Measurements from ENCODE around the gene MACROD2.

The MACROD2 gene

GRCh38 chr20:15222502-15223330, 1227.4 kb downstream of the MACROD2 start:
- Mint-ChIP-seq H3K4me3 (no peak overlapping the region), H3K9me3 (peaks cover 10% of the 10 kb centered on the region), H3K4me1 (no peaks in the 10 kb centered on the region), H3K27me3 (no peaks in the 10 kb centered on the region), H3K27ac (no peak overlapping the region), H3K36me3 (no peaks in the 10 kb centered on the region)
- CTCF ChIA-PET = no interaction called here
- no peak for DNase-seq

GRCh38 chr20:15224199-15224598, 1228.9 kb downstream of the MACROD2 start:
- Mint-ChIP-seq H3K4me1 (no peaks in the 10 kb centered on the region), H3K27ac (no peak overlapping the region), H3K9me3 (peaks cover 10% of the 10 kb centered on the region), H3K36me3 (no peaks in the 10 kb centered on the region), H3K4me3 (no peak overlapping the region), H3K27me3 (no peaks in the 10 kb centered on the region)
- no peak for DNase-seq
- CTCF ChIA-PET = no interaction called here

GRCh38 chr20:15227102-15227501, 1231.8 kb downstream of the MACROD2 start:
- CTCF ChIA-PET = no interaction called here
- DNase-seq = no peak
- Mint-ChIP-seq H3K9me3 (peaks cover 7% of the 10 kb centered on the region), H3K27ac (no peak overlapping the region), H3K4me1 (no peaks in the 10 kb centered on the region), H3K4me3 (no peak overlapping the region), H3K27me3 (no peaks in the 10 kb centered on the region), H3K36me3 (no peaks in the 10 kb centered on the region)

DNA sequence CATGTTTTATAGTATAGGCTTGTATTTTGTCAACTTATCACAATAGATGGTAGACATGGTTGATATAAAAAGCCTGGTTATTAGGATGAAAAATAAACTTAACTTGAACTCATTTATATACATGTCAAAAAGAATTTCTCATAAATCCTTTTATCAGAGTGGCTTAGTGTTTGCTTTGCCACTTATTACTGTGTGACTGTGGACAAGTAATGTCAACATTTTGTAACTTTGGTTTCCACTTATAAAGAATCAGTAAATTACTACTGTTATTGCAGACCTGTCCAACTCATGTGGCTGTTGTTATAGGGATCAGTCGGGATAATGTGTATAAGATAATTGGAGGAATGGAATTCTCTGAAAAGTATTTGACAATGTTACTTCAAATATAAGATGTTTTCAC, 1236.9 kb downstream of the MACROD2 start:
- no peak overlapping the region for H3K27ac Mint-ChIP-seq
- CTCF ChIA-PET = no interaction called here
- no peaks in the 10 kb centered on the region for H3K36me3 Mint-ChIP-seq
- no peaks in the 10 kb centered on the region for H3K4me1 Mint-ChIP-seq
- no peak overlapping the region for H3K4me3 Mint-ChIP-seq
- no peak for DNase-seq
- H3K27me3 Mint-ChIP-seq = no peaks in the 10 kb centered on the region
- peaks cover 8% of the 10 kb centered on the region for H3K9me3 Mint-ChIP-seq

- Mint-ChIP-seq H3K27ac (no peak overlapping the region), H3K9me3 (peaks cover 4% of the 10 kb centered on the region), H3K4me3 (no peak overlapping the region), H3K4me1 (no peaks in the 10 kb centered on the region), H3K36me3 (no peaks in the 10 kb centered on the region), H3K27me3 (no peaks in the 10 kb centered on the region)
- CTCF ChIA-PET = no interaction called here
- no peak for DNase-seq
Observed at GRCh38 chr20:15235471-15236198, 1240.3 kb downstream of the MACROD2 start.

- Mint-ChIP-seq H3K36me3 (no peaks in the 10 kb centered on the region), H3K9me3 (peaks cover 4% of the 10 kb centered on the region), H3K4me3 (no peak overlapping the region), H3K27me3 (no peaks in the 10 kb centered on the region), H3K27ac (no peak overlapping the region), H3K4me1 (no peaks in the 10 kb centered on the region)
- no peak for DNase-seq
- CTCF ChIA-PET = no interaction called here
Observed at GRCh38 chr20:15236812-15237211, 1241.5 kb downstream of the MACROD2 start.

DNA sequence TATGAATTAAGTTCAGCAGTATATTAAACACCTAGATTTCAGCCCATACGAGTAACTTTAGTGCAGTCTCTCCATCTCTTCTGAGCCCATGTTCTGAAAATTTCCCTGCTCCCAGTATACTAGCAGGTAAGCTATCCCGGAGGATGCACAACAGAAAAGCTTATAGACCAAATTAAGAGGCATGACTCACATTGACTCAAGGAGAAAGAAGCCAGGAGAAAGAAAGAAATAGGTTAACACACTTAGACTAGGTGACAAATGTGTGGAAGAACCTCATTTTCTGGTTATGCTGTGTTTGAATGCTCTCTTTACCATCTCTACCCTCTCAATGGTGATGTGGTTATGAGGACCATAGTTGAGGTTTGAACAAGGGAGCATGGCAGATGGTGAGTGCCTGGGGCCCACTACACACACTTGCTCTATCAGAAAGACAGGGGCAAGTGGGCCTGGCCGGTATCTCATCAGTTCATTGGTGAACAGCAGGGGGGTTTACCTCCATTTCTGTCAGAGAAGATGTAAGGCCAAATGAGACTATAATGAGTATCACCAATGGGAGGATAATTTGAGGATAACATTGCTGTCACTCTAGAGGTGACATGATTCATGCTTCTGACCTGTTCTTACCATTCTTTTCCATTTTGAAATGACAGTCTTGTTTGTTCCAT, 1244.4 kb downstream of the MACROD2 start:
- Mint-ChIP-seq H3K27me3 (no peaks in the 10 kb centered on the region), H3K4me3 (no peak overlapping the region), H3K4me1 (no peaks in the 10 kb centered on the region), H3K36me3 (no peaks in the 10 kb centered on the region), H3K27ac (no peak overlapping the region), H3K9me3 (peaks cover 1% of the 10 kb centered on the region)
- CTCF ChIA-PET = no interaction called here
- no peak for DNase-seq

DNA sequence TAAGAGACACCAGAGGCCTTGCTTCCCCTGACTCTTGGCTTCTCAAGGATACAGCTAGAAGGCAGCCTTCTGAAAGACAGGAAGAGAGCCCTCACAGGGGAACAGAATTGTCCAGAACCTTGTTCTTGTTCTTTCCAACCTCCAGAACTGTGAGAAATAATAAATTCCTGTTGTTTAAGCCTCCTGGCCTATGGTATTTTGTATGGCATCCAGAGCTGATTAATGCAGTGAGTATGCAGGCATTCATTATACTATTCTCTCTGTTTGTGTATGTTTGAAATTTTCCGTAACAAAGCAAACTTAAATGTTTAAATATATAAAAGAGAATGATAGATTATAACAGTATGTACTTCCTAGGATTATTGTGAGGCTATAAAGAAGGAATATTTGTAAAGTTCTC, 1245.5 kb downstream of the MACROD2 start:
- CTCF ChIA-PET = no interaction called here
- H3K9me3 Mint-ChIP-seq = peaks cover 3% of the 10 kb centered on the region
- H3K4me3 Mint-ChIP-seq = no peak overlapping the region
- no peaks in the 10 kb centered on the region for H3K36me3 Mint-ChIP-seq
- DNase-seq = no peak
- H3K27ac Mint-ChIP-seq = no peak overlapping the region
- no peaks in the 10 kb centered on the region for H3K27me3 Mint-ChIP-seq
- H3K4me1 Mint-ChIP-seq = no peaks in the 10 kb centered on the region

DNA sequence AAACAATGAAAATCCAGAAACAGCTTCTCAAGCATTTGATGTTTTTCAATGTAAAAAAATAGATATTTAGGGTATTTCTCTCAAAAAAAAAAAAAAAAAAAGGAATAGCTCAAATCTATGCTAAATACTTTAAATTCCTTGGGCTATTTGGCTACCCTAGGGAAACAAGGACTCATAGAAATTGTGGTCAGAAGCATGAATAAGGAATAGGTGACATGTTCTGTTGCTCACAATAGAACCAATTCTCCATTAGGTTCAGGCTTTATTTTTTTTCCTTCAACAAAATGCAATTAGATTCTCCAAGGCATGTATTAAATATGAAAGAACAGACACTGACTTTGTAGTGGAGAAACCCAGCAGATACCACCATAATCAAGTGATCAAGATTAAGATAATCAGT, 1246.4 kb downstream of the MACROD2 start:
- no peaks in the 10 kb centered on the region for H3K4me1 Mint-ChIP-seq
- H3K4me3 Mint-ChIP-seq = no peak overlapping the region
- CTCF ChIA-PET = no interaction called here
- H3K9me3 Mint-ChIP-seq = peaks cover 2% of the 10 kb centered on the region
- no peaks in the 10 kb centered on the region for H3K36me3 Mint-ChIP-seq
- DNase-seq = no peak
- H3K27me3 Mint-ChIP-seq = no peaks in the 10 kb centered on the region
- H3K27ac Mint-ChIP-seq = no peak overlapping the region

GRCh38 chr20:15242773-15243172, 1247.5 kb downstream of the MACROD2 start:
- Mint-ChIP-seq H3K4me1 (no peaks in the 10 kb centered on the region), H3K27me3 (no peaks in the 10 kb centered on the region), H3K27ac (no peak overlapping the region), H3K9me3 (peaks cover 3% of the 10 kb centered on the region), H3K36me3 (no peaks in the 10 kb centered on the region), H3K4me3 (no peak overlapping the region)
- CTCF ChIA-PET = no interaction called here
- DNase-seq = no peak

GRCh38 chr20:15245896-15246295, 1250.6 kb downstream of the MACROD2 start:
- H3K27ac Mint-ChIP-seq = no peak overlapping the region
- no peak for DNase-seq

DNA sequence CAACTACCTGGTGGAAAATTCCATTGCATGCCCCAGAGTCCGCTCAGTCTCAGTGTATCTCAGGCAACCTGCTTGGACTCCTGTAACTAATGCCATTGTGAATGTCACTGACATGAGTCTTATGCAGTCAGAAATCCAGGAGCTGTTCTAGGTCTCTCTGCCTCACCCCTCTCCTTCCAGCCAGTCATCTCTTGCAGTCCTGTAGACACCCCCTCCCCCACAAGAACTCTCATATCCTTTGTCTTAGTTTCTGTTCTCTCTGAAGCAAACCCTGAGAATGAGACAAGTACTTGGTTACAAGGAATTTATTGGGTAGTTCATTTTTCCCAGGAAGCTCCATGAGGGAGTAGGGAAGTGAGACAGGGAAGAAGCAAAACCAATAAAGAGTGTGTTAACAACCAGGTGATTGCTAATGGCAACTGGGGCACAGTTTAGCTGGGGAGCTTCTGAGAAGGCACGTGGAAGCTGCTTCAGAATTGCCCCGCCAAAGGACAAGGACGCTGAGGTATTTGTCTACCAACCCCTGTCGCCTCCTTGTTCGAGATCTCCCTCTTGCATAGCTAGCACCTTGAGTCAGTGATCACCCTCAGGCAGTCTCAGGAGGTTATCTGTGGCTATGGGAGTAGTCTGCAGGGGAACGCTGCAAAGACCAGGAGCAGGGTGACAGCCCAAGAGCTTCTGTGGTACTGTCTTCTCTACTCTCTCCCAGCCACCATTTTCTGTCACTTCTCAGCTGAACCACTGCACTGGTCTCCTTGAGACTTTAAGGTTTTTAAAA, 1253.5 kb downstream of the MACROD2 start:
- CTCF ChIA-PET = no interaction called here
- Mint-ChIP-seq H3K27ac (no peak overlapping the region), H3K27me3 (no peaks in the 10 kb centered on the region), H3K4me1 (no peaks in the 10 kb centered on the region), H3K9me3 (peaks cover 7% of the 10 kb centered on the region), H3K4me3 (no peak overlapping the region), H3K36me3 (no peaks in the 10 kb centered on the region)
- DNase-seq = no peak

More at GRCh38 chr20:15245896-15246295, 1250.6 kb downstream of the MACROD2 start:
- Mint-ChIP-seq H3K4me3 (no peak overlapping the region), H3K27me3 (no peaks in the 10 kb centered on the region), H3K9me3 (peaks cover 7% of the 10 kb centered on the region), H3K36me3 (no peaks in the 10 kb centered on the region), H3K4me1 (no peaks in the 10 kb centered on the region)
- CTCF ChIA-PET = no interaction called here

DNA sequence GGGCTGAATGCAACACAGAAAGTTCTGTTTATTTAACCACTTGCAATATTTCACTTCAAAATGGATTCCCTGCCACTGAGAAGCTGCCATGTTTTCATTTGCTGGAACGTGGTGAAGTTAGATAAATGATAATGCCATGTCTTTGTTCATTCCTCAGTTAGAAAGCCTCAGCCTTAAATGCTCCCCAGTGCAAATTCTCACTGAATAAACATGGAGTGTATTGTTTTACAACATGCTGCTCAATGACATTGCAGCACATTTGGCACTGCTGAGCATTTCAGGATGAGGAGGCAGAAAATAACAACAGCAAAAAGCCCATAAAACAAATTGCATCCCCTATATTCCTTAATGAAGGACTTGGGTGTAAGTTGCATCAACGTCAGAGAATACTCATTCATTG, 1255.9 kb downstream of the MACROD2 start:
- H3K9me3 Mint-ChIP-seq = peaks cover 7% of the 10 kb centered on the region
- no peaks in the 10 kb centered on the region for H3K36me3 Mint-ChIP-seq
- no peaks in the 10 kb centered on the region for H3K4me1 Mint-ChIP-seq
- no peak overlapping the region for H3K4me3 Mint-ChIP-seq
- no peak for DNase-seq
- no peaks in the 10 kb centered on the region for H3K27me3 Mint-ChIP-seq
- CTCF ChIA-PET = no interaction called here
- H3K27ac Mint-ChIP-seq = no peak overlapping the region

DNA sequence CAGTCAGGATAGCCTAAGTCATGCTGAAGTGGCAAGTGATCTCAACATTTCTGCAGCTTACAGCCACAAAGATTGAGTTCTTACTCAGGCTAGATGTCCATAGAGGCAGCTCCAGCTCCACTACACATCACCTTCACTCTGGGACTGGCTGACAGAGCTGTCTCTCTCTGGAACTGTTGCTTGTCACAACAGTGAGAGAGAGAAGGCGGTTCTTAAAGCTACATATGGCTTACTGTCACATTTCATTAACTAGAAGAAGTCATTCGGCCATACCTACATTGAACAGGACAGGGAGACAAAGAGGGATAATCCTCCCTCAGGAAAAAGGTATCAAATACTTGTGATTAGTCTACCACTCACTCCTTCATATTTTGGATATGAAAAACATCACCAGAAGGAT, 1257.0 kb downstream of the MACROD2 start:
- DNase-seq = no peak
- H3K9me3 Mint-ChIP-seq = peaks cover 6% of the 10 kb centered on the region
- no peaks in the 10 kb centered on the region for H3K27me3 Mint-ChIP-seq
- no peak overlapping the region for H3K4me3 Mint-ChIP-seq
- H3K4me1 Mint-ChIP-seq = no peaks in the 10 kb centered on the region
- no peaks in the 10 kb centered on the region for H3K36me3 Mint-ChIP-seq
- CTCF ChIA-PET = no interaction called here
- no peak overlapping the region for H3K27ac Mint-ChIP-seq

Measured in activated naive CD4-positive, alpha-beta T cell treated with anti-CD3 and anti-CD28 coated beads, Interleukin-2, amount 10 ng/mL, durations not matched to agents 7 days and 5 days (primary cell).